B cell (primary cell): ENCODE data around the gene LHX4. TPM values are rescaled to one million over a fixed set of nuclear protein-coding genes. Genes with fewer than 3 reads are reported as not detected.

ENCODE experiments used
- ATAC-seq: fragments of 200-7000 bp; cut with Tn5 transposase; one replicate; pipeline ENCODE4 v1.10.0; 2021; ENCODE audit warnings: low read depth, mild to moderate bottlenecking, moderate number of reproducible peaks, moderate library complexity
- CTCF ChIA-PET: fragments of 350-600 bp; sonication (Branson Sonifier 250); formaldehyde crosslinking; loops from one replicate; lab custom pipeline; 2021; ENCODE audit warnings: antibody characterized with exemption, inconsistent platforms; lab: Charles Lee
- POLR2A ChIA-PET: fragments of 350-600 bp; sonication (Branson Sonifier 250); formaldehyde crosslinking; loops from one replicate; lab custom pipeline; 2021; ENCODE audit warnings: antibody characterized with exemption; lab: Charles Lee
- DNase-seq: peaks from one replicate; pipeline ENCODE4 v3.0.0; 2013
- H2AFZ ChIP-seq: 2 replicates; pipeline ENCODE4 v1.6.1; 2012; ENCODE audit warnings: mild to moderate bottlenecking, low read depth, low read length; ENCODE audit not compliant: insufficient read depth, poor library complexity, severe bottlenecking
- H3K27ac ChIP-seq, 2 donors: 1 replicate in 1 of 2; 2 replicates in 1 of 2; pipeline ENCODE4 v1.5.1; 2012 to 2013; ENCODE audit warnings: low read length in 2 of 2, mild to moderate bottlenecking in 2 of 2, moderate library complexity in 1 of 2
- H3K27me3 ChIP-seq, 4 experiments: fragments of 200-600 bp in 1 of 4; sonication (generic) in 1 of 4; replicated peaks in 1 of 4; 1 replicate in 2 of 4; 2 replicates in 2 of 4; pipeline versions ENCODE4 v1.6.1 to v1.7.0; 2013 to 2016; ENCODE audit warnings: low read length in 3 of 4, mild to moderate bottlenecking in 2 of 4, mixed read lengths in 1 of 4, moderate library complexity in 1 of 4; ENCODE audit not compliant: insufficient read depth in 4 of 4, control insufficient read depth in 3 of 4; ENCODE audit errors: control extremely low read depth in 1 of 4
- H3K36me3 ChIP-seq, 2 experiments: replicated peaks in 1 of 2; 1 replicate in 1 of 2; 2 replicates in 1 of 2; pipeline versions ENCODE4 v1.6.1 to v1.7.1; 2013; ENCODE audit warnings: low read length in 1 of 2; ENCODE audit not compliant: insufficient read depth in 2 of 2, control insufficient read depth in 1 of 2; ENCODE audit errors: control extremely low read depth in 1 of 2, extremely low read depth in 1 of 2
- H3K4me1 ChIP-seq, 2 donors: fragments of 200-600 bp in 1 of 2; sonication (generic) in 1 of 2; 1 replicate in 1 of 2; 2 replicates in 1 of 2; pipeline versions ENCODE4 v1.5.1 to v1.6.1; 2013 to 2017; ENCODE audit warnings: low read length in 2 of 2; ENCODE audit not compliant: control insufficient read depth in 2 of 2, insufficient read depth in 2 of 2
- H3K4me2 ChIP-seq: replicated peaks from 2 replicates; pipeline ENCODE3; 2012; ENCODE audit warnings: mild to moderate bottlenecking, low read depth, low read length; ENCODE audit not compliant: poor library complexity, severe bottlenecking
- H3K4me3 ChIP-seq, 5 experiments: fragments of 200-600 bp in 1 of 5; sonication (generic) in 1 of 5; 1 replicate in 3 of 5; 2 replicates in 2 of 5; pipeline versions ENCODE4 v1.5.1 to v1.7.0; 2011 to 2016; ENCODE audit warnings: low read length in 4 of 5, mild to moderate bottlenecking in 4 of 5, low read depth in 2 of 5, control low read depth in 1 of 5, moderate library complexity in 1 of 5; ENCODE audit not compliant: insufficient read depth in 1 of 5; ENCODE audit errors: control extremely low read depth in 1 of 5, extremely low read depth in 1 of 5
- H3K79me2 ChIP-seq: fragments of 200-600 bp; sonication (generic); one replicate; pipeline ENCODE4 v1.6.0; 2016; ENCODE audit warnings: low read length; ENCODE audit not compliant: control insufficient read depth, insufficient read depth
- H3K9ac ChIP-seq: fragments of 200-600 bp; sonication (generic); 2 replicates; pipeline ENCODE4 v1.6.1; 2017; ENCODE audit warnings: mild to moderate bottlenecking, low read length, moderate library complexity
- H3K9me3 ChIP-seq, 3 donors: one replicate each; pipeline versions ENCODE4 v1.6.1 to v1.7.1; 2013; ENCODE audit warnings: low read length in 2 of 3; ENCODE audit not compliant: control insufficient read depth in 2 of 3, insufficient read depth in 1 of 3; ENCODE audit errors: control extremely low read depth in 1 of 3
- H4K20me1 ChIP-seq: 2 replicates; pipeline ENCODE4 v1.6.0; 2012; ENCODE audit warnings: mild to moderate bottlenecking, low read length; ENCODE audit not compliant: insufficient read depth, control insufficient read depth, poor library complexity, severe bottlenecking
- H3K27ac Mint-ChIP-seq: one replicate; pipeline ENCODE4 v1.8.0; 2021; ENCODE audit warnings: mixed read lengths
- H3K27me3 Mint-ChIP-seq: one replicate; pipeline ENCODE4 v1.8.0; 2021; ENCODE audit warnings: mixed read lengths
- H3K4me1 Mint-ChIP-seq: one replicate; pipeline ENCODE4 v1.8.0; 2021; ENCODE audit warnings: mixed read lengths
- H3K4me3 Mint-ChIP-seq: one replicate; pipeline ENCODE4 v1.8.0; 2021; ENCODE audit warnings: mixed read lengths
- H3K9me3 Mint-ChIP-seq: one replicate; pipeline ENCODE4 v1.8.0; 2022; ENCODE audit warnings: mixed read lengths; ENCODE audit not compliant: insufficient read depth
- EZH2 ChIP-seq: IDR thresholded peaks from 2 replicates; pipeline ENCODE4 v1.6.1; 2012; ENCODE audit warnings: borderline replicate concordance, low read depth, mild to moderate bottlenecking, moderate library complexity, low read length; ENCODE audit not compliant: insufficient read depth, poor library complexity, severe bottlenecking
- WGBS: methylation state at CpG from one replicate; pipeline ENCODE4 v1.1.5; 2013; ENCODE audit warnings: missing lambda C conversion rate; ENCODE audit not compliant: insufficient coverage; 5-methylcytosine and 5-hydroxymethylcytosine counted together
- intact Hi-C: fragments of 100-400 bp; cut with micrococcal nuclease; formaldehyde crosslinking; loops from one replicate; pipeline ENCODE4 v1.10.0; 2022
- polyA plus RNA-seq: library from polyadenylated mRNA; depleted of rRNA; stranded (reverse); fragments of >200 nt; gene quantifications from 2 replicates; pipeline ENCODE4 v1.2.3, GENCODE V29; 2012
- total RNA-seq, 2 donors: library from RNA; stranded (reverse); fragments of 120-200 nt in 1 of 2; gene quantifications; 1 replicate in 1 of 2; 2 replicates in 1 of 2; pipeline versions ENCODE4 v1.2.3 to v1.2.4, GENCODE V29; 2013 to 2022
- TF ChIP-seq, protein P1 (sequence below): fragments of 200-600 bp; IDR thresholded peaks from one replicate; pipeline ENCODE4 v1.8.0; 2022; ENCODE audit warnings: antibody characterized with exemption, mild to moderate bottlenecking

LHX4 gene
- total and polyA plus RNA-seq, 2 donors (not counting 1 experiment from before 2014, with no cell fraction given): not detected

DNA sequence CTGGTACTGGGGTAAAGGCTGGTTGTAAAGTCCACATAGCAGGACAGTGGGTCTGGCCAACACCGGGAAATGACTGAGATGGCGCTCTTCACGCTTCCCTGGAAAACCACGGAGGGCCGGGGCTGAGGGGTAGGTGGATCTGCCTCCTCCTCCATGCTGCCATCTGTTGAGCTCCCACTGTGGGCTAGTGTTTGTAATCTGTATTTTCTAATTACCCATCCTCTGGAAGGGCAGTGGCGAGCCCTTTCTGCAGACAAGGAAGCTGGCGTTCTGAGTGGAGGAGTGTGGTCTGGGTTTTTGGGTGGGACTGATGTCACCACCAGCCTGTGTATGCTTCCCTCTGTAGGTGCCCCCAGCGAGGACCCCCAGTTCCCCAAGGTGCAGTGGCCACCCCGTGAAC lies 34.1 kb upstream of the LHX4 start:
- no peak for ATAC-seq
- intact Hi-C loops: no loop called here

DNA sequence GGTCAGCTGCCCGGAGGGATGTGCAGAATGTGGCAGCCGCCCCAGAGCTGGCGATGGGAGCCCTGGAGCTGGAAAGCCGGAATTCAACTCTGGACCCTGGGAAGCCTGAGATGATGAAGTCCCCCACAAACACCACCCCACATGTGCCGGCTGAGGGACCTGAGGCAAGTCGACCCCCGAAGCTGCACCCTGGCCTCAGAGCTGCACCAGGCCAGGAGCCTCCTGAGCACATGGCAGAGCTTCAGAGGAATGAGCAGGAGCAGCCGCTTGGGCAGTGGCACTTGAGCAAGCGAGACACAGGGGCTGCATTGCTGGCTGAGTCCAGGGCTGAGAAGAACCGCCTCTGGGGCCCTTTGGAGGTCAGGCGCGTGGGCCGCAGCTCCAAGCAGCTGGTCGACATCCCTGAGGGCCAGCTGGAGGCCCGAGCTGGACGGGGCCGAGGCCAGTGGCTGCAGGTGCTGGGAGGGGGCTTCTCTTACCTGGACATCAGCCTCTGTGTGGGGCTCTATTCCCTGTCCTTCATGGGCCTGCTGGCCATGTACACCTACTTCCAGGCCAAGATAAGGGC lies 33.5 kb upstream of the LHX4 start:
- H3K9me3 Mint-ChIP-seq: no peaks in the 10 kb centered on the region
- Histone ChIP-seq H3K79me2 (no peaks in the 10 kb centered on the region), H3K9me3 (no peaks in the 10 kb centered on the region), H3K27me3 (no peaks in the 10 kb centered on the region), H3K27ac (no peak overlapping the region), H3K4me2 (no peak overlapping the region), H3K9ac (no peak overlapping the region), H3K4me3 (no peak overlapping the region), H4K20me1 (no peaks in the 10 kb centered on the region), H3K4me1 (no peaks in the 10 kb centered on the region), H2AFZ (no peak overlapping the region), H3K36me3 (no peaks in the 10 kb centered on the region)
- DNase-seq (no peak), ATAC-seq (no peak)
- H3K27ac Mint-ChIP-seq: no peak overlapping the region
- no peak for TF ChIP-seq EZH2
- TF ChIP-seq, protein P1, sequence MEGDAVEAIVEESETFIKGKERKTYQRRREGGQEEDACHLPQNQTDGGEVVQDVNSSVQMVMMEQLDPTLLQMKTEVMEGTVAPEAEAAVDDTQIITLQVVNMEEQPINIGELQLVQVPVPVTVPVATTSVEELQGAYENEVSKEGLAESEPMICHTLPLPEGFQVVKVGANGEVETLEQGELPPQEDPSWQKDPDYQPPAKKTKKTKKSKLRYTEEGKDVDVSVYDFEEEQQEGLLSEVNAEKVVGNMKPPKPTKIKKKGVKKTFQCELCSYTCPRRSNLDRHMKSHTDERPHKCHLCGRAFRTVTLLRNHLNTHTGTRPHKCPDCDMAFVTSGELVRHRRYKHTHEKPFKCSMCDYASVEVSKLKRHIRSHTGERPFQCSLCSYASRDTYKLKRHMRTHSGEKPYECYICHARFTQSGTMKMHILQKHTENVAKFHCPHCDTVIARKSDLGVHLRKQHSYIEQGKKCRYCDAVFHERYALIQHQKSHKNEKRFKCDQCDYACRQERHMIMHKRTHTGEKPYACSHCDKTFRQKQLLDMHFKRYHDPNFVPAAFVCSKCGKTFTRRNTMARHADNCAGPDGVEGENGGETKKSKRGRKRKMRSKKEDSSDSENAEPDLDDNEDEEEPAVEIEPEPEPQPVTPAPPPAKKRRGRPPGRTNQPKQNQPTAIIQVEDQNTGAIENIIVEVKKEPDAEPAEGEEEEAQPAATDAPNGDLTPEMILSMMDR: no peak
- intact Hi-C loops: no loop called here
- 95% methylated on average over 17 of the region's 17 CpGs for WGBS
- POLR2A ChIA-PET: no interaction called here
- no peak overlapping the region for H3K4me3 Mint-ChIP-seq
- CTCF ChIA-PET: interaction anchor here (2.8 kb wide), 1 partner anchor 17 kb away, joined by 12 read pairs; no protein-coding TSS in a partner anchor
- H3K27me3 Mint-ChIP-seq: no peaks in the 10 kb centered on the region
- no peaks in the 10 kb centered on the region for H3K4me1 Mint-ChIP-seq

More for the DNA sequence above, 34.1 kb upstream of the LHX4 start:
- 84% methylated on average over 4 of the region's 9 CpGs for WGBS
- CTCF ChIA-PET: interaction anchor here (2.8 kb wide), 1 partner anchor 17 kb away, joined by 12 read pairs; no protein-coding TSS in a partner anchor
- TF ChIP-seq, protein P1: no peak
- no peak for TF ChIP-seq EZH2
- DNase-seq: no peak
- Mint-ChIP-seq H3K27ac (no peak overlapping the region), H3K4me1 (no peaks in the 10 kb centered on the region), H3K27me3 (no peaks in the 10 kb centered on the region), H3K4me3 (no peak overlapping the region), H3K9me3 (no peaks in the 10 kb centered on the region)
- no peak overlapping the region for H2AFZ ChIP-seq
- no peaks in the 10 kb centered on the region for H3K36me3 ChIP-seq
- no peak overlapping the region for H3K9ac ChIP-seq
- no peak overlapping the region for H3K27ac ChIP-seq
- POLR2A ChIA-PET: no interaction called here
- H3K4me2 ChIP-seq: no peak overlapping the region
- H3K27me3 ChIP-seq: no peaks in the 10 kb centered on the region
- no peak overlapping the region for H3K4me3 ChIP-seq
- H3K79me2 ChIP-seq: no peaks in the 10 kb centered on the region
- H4K20me1 ChIP-seq: no peaks in the 10 kb centered on the region
- no peaks in the 10 kb centered on the region for H3K9me3 ChIP-seq
- H3K4me1 ChIP-seq: no peaks in the 10 kb centered on the region
